Effector memory CD4-positive, alpha-beta T cell (primary cell): Measurements from ENCODE around the gene SLC6A20.
"Not testable (repeated sequence)": the region's sequence is repeated elsewhere in the genome, so short reads cannot be mapped to it uniquely, and the experiment has no call there.

Experiments
- DNase-seq, 3 donors: peaks; one replicate each; pipeline ENCODE4 v3.0.0-alpha.2; 2020
- H3K27ac ChIP-seq: 2 replicates; pipeline ENCODE4 v1.7.0; 2013; ENCODE audit warnings: mild to moderate bottlenecking, low read length, moderate library complexity; ENCODE audit not compliant: insufficient read depth, poor library complexity, severe bottlenecking
- H3K27me3 ChIP-seq: replicated peaks from 2 replicates; pipeline ENCODE4 v1.7.0; 2013; ENCODE audit warnings: mild to moderate bottlenecking, low read length; ENCODE audit not compliant: insufficient read depth, control insufficient read depth, poor library complexity, severe bottlenecking
- H3K36me3 ChIP-seq: 2 replicates; pipeline ENCODE4 v1.7.0; 2013; ENCODE audit warnings: mild to moderate bottlenecking, low read length, moderate library complexity; ENCODE audit not compliant: control insufficient read depth, insufficient read depth
- H3K4me1 ChIP-seq: 2 replicates; pipeline ENCODE4 v1.7.0; 2013; ENCODE audit warnings: low read length, mild to moderate bottlenecking; ENCODE audit not compliant: control insufficient read depth, insufficient read depth, poor library complexity, severe bottlenecking
- H3K4me3 ChIP-seq: 2 replicates; pipeline ENCODE4 v1.7.0; 2013; ENCODE audit warnings: low read length, low read depth, mild to moderate bottlenecking; ENCODE audit not compliant: insufficient read depth, poor library complexity, severe bottlenecking
- H3K9me3 ChIP-seq: 2 replicates; pipeline ENCODE4 v1.7.0; 2013; ENCODE audit warnings: mild to moderate bottlenecking, low read length, moderate library complexity; ENCODE audit not compliant: control insufficient read depth

SLC6A20 gene

GRCh38 chr3:45749036-45749600 is 47.2 kb downstream of the SLC6A20 start:
- H3K9me3 ChIP-seq, H3K27me3 ChIP-seq, H3K27ac ChIP-seq, DNase-seq, H3K4me3 ChIP-seq, H3K4me1 ChIP-seq: not testable (repeated sequence)
- H3K36me3 ChIP-seq, result peaks cover 30% of the 10 kb centered on the region

DNA sequence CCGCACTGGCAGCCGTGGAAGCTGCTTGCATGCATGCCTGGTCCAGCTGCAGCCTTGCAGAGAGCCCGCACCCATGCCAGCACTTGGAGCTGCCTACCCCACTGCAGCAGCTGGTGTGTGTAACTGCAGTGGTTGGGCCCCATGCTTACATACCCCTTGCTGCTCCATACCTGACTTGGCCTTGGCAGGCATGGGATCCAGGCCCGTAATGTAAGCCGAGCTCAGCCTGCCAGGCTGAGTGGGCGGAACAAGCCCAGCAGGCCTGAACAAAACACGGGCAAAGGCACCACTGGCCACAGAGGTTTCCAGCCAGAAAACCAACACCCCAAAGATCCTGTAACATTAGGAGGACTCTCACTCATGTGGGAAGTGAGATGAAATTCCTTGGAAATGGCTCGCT is 48.3 kb downstream of the SLC6A20 start:
- Histone ChIP-seq H3K9me3 (no peaks in the 10 kb centered on the region), H3K4me1 (no peaks in the 10 kb centered on the region), H3K27me3 (no peaks in the 10 kb centered on the region), H3K27ac (no peak overlapping the region), H3K36me3 (peaks cover 39% of the 10 kb centered on the region), H3K4me3 (no peak overlapping the region)
- DNase-seq, result no peak

DNA sequence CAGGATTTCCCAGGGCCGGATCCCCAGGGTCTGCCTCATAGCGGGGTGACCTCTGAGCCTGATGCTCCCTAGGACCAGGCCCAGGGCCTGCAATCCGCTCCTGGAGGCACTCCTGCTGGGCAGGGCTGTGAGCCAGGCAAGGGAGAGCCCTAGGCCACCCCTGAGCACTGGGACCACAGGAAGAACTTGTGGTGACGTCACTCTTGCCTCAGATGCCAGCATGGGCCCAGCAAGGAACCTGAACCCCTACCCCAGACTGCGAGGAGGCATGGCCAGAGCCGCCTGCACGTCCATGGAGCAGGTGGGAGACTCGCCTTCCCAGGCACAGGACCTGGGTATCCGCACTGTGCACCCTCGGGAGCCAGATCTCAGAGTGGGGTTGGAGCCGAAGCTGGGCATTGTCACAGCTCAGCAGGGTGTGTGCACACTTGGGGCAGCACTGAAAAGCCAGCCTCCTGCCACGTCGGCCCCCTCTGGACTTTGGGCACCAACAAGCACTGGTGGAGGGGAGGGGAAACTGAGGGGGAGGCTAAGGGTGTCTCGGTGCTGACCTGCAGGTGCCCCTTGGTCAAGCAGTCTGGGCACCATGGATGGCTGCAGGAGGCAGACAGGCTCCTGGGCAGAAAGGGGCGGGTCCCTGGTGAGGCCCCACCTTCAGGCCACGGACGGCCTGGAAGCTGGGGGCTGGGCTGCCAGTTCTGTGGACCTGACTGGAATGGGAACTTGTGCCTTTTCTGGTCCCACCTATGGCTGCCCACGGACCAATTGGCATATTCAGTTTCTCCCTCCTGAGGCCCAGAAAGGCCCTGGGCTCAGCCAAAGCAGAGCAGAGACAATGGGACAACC is 49.3 kb downstream of the SLC6A20 start:
- Histone ChIP-seq H3K9me3 (no peaks in the 10 kb centered on the region), H3K27ac (no peak overlapping the region), H3K4me1 (no peaks in the 10 kb centered on the region), H3K4me3 (no peak overlapping the region), H3K36me3 (peaks cover 42% of the 10 kb centered on the region), H3K27me3 (no peaks in the 10 kb centered on the region)
- no peak for DNase-seq

- Histone ChIP-seq H3K9me3 (no peaks in the 10 kb centered on the region), H3K4me3 (no peak overlapping the region), H3K27ac (no peak overlapping the region), H3K4me1 (peaks cover 3% of the 10 kb centered on the region), H3K36me3 (peaks cover 49% of the 10 kb centered on the region), H3K27me3 (no peaks in the 10 kb centered on the region)
- no peak for DNase-seq
Observed at GRCh38 chr3:45746165-45746776, 50.1 kb downstream of the SLC6A20 start.

GRCh38 chr3:45742461-45743089 is 53.8 kb downstream of the SLC6A20 start:
- Histone ChIP-seq H3K36me3 (peaks cover 66% of the 10 kb centered on the region), H3K27ac (no peak overlapping the region), H3K27me3 (no peaks in the 10 kb centered on the region), H3K4me1 (peaks cover 6% of the 10 kb centered on the region), H3K4me3 (no peak overlapping the region), H3K9me3 (no peaks in the 10 kb centered on the region)
- no peak for DNase-seq

DNA sequence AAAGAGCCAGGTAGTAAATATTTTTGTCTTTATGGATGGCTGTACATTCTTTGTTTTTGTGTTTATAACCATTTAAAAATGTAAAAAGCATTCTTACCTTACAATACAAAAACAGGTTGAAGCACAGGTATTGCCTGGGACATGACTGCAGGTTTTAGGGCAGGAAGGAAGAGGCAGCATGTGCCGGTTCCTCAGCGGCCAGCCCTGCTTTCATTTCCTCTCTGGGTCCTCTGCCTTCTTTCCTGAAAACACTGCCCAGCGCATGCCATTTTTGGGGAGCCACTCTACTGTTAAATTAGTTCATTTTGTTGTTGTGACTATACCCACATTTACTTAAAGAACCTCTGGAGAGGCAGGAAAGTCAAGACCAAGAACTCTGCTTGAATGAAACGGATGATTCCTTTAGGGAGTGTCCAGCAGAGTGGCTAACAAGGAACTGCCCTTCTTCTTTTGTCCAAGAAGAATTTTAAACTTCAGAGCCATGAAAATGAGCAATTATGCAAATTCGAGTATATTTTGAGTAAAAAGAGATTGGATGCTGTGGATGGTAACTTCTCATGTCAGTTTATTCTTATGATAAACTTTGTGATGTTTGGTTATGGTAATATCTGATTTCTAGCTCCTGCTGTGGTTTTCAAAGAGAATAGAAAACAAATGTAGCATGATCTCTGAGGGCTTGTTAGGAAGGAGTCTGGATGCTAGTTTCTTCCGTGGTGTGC is 54.4 kb downstream of the SLC6A20 start:
- Histone ChIP-seq H3K36me3 (peaks cover 67% of the 10 kb centered on the region), H3K27me3 (no peaks in the 10 kb centered on the region), H3K9me3 (no peaks in the 10 kb centered on the region), H3K27ac (no peak overlapping the region), H3K4me1 (peaks cover 6% of the 10 kb centered on the region), H3K4me3 (no peak overlapping the region)
- DNase-seq, result no peak

- no peak overlapping the region for H3K27ac ChIP-seq
- H3K4me3 ChIP-seq, result no peak overlapping the region
- DNase-seq, result no peak
- H3K9me3 ChIP-seq, result no peaks in the 10 kb centered on the region
- H3K27me3 ChIP-seq, result no peaks in the 10 kb centered on the region
- H3K36me3 ChIP-seq, result peaks cover 70% of the 10 kb centered on the region
- peaks cover 6% of the 10 kb centered on the region for H3K4me1 ChIP-seq
Observed at GRCh38 chr3:45741247-45741646, 55.1 kb downstream of the SLC6A20 start.

DNA sequence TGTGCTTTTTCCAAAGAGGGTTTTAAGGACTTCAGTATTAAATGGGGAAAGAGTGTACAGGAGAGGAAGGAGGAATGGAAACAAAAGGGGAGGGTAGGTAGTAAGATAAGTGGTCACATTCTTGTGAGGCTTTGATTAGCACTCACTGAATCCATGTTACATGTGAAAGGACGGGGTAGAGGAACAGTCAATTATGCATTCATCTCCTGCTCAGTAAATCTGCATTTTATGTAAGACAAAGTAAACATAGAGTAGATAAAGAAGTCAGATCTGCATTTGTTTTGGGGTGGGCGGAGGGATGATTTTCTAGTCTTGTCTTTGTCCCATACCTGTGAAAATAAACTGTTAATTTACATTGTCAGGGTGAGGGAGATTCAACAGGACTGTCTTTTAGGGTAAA is 56.3 kb downstream of the SLC6A20 start:
- H3K27ac ChIP-seq, result no peak overlapping the region
- H3K4me1 ChIP-seq, result peaks cover 6% of the 10 kb centered on the region
- DNase-seq, result no peak
- no peak overlapping the region for H3K4me3 ChIP-seq
- H3K27me3 ChIP-seq, result no peaks in the 10 kb centered on the region
- peaks cover 73% of the 10 kb centered on the region for H3K36me3 ChIP-seq
- no peaks in the 10 kb centered on the region for H3K9me3 ChIP-seq

GRCh38 chr3:45737234-45737633 is 59.1 kb downstream of the SLC6A20 start:
- peaks cover 77% of the 10 kb centered on the region for H3K36me3 ChIP-seq
- H3K27me3 ChIP-seq, result no peaks in the 10 kb centered on the region
- no peak for DNase-seq
- H3K27ac ChIP-seq, result no peak overlapping the region
- peaks cover 6% of the 10 kb centered on the region for H3K4me1 ChIP-seq
- no peaks in the 10 kb centered on the region for H3K9me3 ChIP-seq
- H3K4me3 ChIP-seq, result no peak overlapping the region
